K562 (cell line): ENCODE measurements around the gene GABPB2. TPM values are rescaled to one million over a fixed set of nuclear protein-coding genes. Genes with fewer than 3 reads are reported as not detected.

Experiments used
- CHAMP1 ChIP-seq: fragments of 450-650 bp; IDR thresholded peaks from 2 replicates; pipeline ENCODE4 v1.6.1; 2016; ENCODE audit warnings: mild to moderate bottlenecking
- CHD7 ChIP-seq: fragments of 200-600 bp; sonication (generic); IDR thresholded peaks from one replicate; pipeline ENCODE4 v1.6.1; 2012; ENCODE audit warnings: mild to moderate bottlenecking, low read depth, low read length, inconsistent platforms
- polyA plus RNA-seq, 8 experiments: library from polyadenylated mRNA; depleted of rRNA in 4 of 8; stranded (reverse) in 5 of 8; unstranded in 3 of 8; fragments of >200 nt; fragmentation: Nextera tagmentation in 2 of 8; fragmentation: Illumina TruSeq in 1 of 8; extraction: Ambion mirVana in 2 of 8; extraction: Trizol in 1 of 8; gene quantifications; 2 replicates each; pipeline versions ENCODE4 v1.2.1 to v1.2.3, GENCODE V29; 2011 to 2014; ENCODE audit warnings: inconsistent platforms in 1 of 8, missing spikeins in 1 of 8
- total RNA-seq, 7 experiments: library from RNA; depleted of rRNA in 6 of 7; stranded (reverse); fragments of >200 nt in 6 of 7; fragmentation: Illumina TruSeq in 2 of 7; extraction: Trizol in 2 of 7; gene quantifications; 2 replicates each; pipeline versions ENCODE4 v1.2.1 to v1.2.3, GENCODE V29; 2011 to 2021; ENCODE audit warnings: low replicate concordance in 1 of 7
- TF ChIP-seq, protein P1 (sequence below): IDR thresholded peaks from 2 replicates; pipeline ENCODE4 v1.6.1; 2011; ENCODE audit warnings: borderline replicate concordance, low read depth, mild to moderate bottlenecking, moderate library complexity, low read length; ENCODE audit not compliant: insufficient read depth, poor library complexity, severe bottlenecking
- TF ChIP-seq, protein P2 (sequence below): fragments of 200-800 bp; sonication (Bioruptor generic); IDR thresholded peaks from 2 replicates; pipeline ENCODE4 v1.6.1; 2017; ENCODE audit warnings: missing genetic modification characterization, missing compliant biosample characterization

Gene GABPB2
- total and polyA plus RNA-seq, 9 of the 15 experiments (the other 6 are each of a cell fraction or from before 2014, with no cell fraction given) = 2.2 to 13.3 (median 6.1) TPM

DNA sequence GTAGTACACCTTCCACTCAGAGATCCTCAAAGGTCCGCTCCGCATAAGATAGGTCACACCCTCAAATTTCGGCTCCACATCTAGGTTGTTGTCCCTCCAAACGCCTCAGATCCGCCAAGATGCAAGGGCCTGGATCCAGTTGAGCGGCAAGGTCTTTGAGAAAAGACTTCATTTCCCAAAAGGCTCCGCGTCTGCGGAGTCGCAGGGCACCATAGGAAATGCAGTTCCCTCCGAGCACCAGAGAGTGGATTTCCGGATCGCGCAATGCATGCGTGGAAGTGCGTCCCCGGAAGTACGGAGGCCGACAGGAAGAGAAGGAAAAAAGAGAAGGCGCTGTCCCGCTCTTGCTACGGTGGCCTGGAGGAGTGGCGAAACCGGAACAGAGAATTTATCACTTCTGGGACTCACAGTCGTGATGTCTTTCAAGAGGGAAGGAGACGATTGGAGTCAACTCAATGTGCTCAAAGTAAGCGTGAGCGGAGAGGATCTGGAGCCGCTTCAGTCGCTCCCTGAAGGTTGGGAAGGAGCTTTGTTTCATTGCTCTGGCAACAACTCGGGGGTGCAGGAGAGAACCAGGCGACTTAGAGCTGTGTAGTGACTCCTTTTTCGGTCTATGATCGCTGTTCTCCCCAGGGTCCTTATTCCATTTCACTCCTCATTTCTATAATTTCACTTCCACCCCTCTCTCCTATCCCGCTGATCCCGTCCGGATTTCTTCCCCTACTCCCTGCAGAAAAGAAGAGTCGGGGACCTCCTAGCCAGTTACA lies 95.4 kb downstream of the GABPB2 start, which contains the start of the genes LYSMD1 and SCNM1 (continued):
- TF ChIP-seq, protein P1, sequence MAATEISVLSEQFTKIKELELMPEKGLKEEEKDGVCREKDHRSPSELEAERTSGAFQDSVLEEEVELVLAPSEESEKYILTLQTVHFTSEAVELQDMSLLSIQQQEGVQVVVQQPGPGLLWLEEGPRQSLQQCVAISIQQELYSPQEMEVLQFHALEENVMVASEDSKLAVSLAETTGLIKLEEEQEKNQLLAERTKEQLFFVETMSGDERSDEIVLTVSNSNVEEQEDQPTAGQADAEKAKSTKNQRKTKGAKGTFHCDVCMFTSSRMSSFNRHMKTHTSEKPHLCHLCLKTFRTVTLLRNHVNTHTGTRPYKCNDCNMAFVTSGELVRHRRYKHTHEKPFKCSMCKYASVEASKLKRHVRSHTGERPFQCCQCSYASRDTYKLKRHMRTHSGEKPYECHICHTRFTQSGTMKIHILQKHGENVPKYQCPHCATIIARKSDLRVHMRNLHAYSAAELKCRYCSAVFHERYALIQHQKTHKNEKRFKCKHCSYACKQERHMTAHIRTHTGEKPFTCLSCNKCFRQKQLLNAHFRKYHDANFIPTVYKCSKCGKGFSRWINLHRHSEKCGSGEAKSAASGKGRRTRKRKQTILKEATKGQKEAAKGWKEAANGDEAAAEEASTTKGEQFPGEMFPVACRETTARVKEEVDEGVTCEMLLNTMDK = no peak
- TF ChIP-seq, protein P2, sequence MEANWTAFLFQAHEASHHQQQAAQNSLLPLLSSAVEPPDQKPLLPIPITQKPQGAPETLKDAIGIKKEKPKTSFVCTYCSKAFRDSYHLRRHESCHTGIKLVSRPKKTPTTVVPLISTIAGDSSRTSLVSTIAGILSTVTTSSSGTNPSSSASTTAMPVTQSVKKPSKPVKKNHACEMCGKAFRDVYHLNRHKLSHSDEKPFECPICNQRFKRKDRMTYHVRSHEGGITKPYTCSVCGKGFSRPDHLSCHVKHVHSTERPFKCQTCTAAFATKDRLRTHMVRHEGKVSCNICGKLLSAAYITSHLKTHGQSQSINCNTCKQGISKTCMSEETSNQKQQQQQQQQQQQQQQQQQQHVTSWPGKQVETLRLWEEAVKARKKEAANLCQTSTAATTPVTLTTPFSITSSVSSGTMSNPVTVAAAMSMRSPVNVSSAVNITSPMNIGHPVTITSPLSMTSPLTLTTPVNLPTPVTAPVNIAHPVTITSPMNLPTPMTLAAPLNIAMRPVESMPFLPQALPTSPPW (CRISPR knock-in tag) = peak; percentile 46
- TF ChIP-seq CHD7 (no peak), CHAMP1 (no peak)
